Erythroblast (primary cell): ENCODE data around the gene SLC4A3.

Source experiments
- GATA1 ChIP-seq: IDR thresholded peaks from 2 replicates; pipeline ENCODE4 v1.6.1; 2011; ENCODE audit warnings: low read depth, mild to moderate bottlenecking, control low read depth, low read length, moderate library complexity
- POLR2A ChIP-seq: IDR thresholded peaks from 2 replicates; pipeline ENCODE4 v1.6.1; 2011; ENCODE audit warnings: mild to moderate bottlenecking, low read length

DNA sequence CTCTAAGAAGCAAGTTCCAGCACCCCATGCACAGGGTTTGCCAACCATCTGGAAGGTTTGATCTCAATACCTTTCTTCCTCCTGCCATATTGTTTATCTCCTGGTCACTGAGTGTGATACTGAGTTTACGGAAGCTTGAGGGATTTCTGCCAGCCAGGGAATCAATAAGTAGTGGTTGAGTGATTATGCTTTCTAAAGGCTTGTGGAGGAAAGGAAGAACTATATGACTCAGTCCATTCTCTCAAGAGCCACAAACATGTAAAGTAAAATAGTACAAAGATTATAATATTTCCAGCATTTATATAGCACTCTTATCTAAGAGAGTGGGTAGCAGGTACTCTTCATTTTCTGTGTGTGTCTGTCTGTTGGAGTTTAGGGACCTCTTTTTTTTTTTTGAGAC lies 49.2 kb downstream of the SLC4A3 start:
- no peak for TF ChIP-seq POLR2A
- TF ChIP-seq GATA1 = no peak
